ENCODE results near the gene OXSR1.

DNA sequence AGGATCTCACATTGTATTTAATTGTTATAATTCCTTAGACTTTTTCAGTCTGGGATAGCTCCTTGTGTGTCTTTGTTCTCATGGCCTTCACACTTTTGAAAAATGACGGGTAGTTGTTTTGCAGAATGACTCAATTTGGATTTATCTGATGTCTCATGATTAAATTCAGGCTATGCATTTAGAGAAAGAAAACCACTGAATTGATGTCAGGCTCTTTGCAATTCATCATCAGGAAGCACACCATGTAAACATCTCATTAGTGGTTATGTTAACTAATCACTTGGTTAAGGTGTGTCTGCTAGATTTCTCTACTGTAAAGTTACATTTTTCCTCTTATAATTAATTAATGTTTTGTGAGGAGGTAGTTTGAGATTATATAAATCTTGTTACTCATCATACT is 92.2 kb downstream of the OXSR1 start:
- TF ChIP-seq POLR2A (IDR thresholded peaks at IDR 0.05) = no peak
- no peak for TF ChIP-seq CTCF (IDR thresholded peaks at IDR 0.05)
- no peak for TF ChIP-seq POLR2AphosphoS5 (IDR thresholded peaks at IDR 0.05)
